IMR-90 (cell line): Measurements from ENCODE around the gene PREP. TPM values are rescaled to one million over a fixed set of nuclear protein-coding genes. Genes with fewer than 3 reads are reported as not detected.

Experiments used
- ATAC-seq: fragments of 200-7000 bp; cut with Tn5 transposase; 2 replicates; pipeline ENCODE4 v1.9.1; 2020; ENCODE audit warnings: low read depth, mild to moderate bottlenecking, moderate library complexity
- BruUV-seq: library from RNA; stranded (reverse); fragments of 400-500 nt; replicated peaks from 2 replicates; lab custom pipeline; 2021; lab: Mats Ljungman, UMichigan
- CTCF ChIA-PET: fragments of 300-600 bp; formaldehyde crosslinking; extraction: SDS; loops from one replicate; lab custom pipeline; 2021; ENCODE audit warnings: antibody characterized with exemption; lab: Yijun Ruan, JAX
- POLR2A ChIA-PET: fragments of 300-600 bp; sonication (Branson Sonifier 250); formaldehyde crosslinking; loops from one replicate; lab custom pipeline; 2022; ENCODE audit warnings: antibody characterized with exemption; ENCODE audit not compliant: unreplicated experiment; lab: Charles Lee
- DNase-seq: peaks from one replicate; pipeline ENCODE4 v3.0.0; 2013
- H2AFZ ChIP-seq: replicated peaks from 2 replicates; pipeline ENCODE3; 2013; ENCODE audit warnings: low read length, mild to moderate bottlenecking; ENCODE audit not compliant: poor library complexity
- H2AK5ac ChIP-seq: 2 replicates; pipeline ENCODE4 v1.6.1; 2013; ENCODE audit warnings: low read depth, low read length, inconsistent platforms
- H2AK9ac ChIP-seq: replicated peaks from 2 replicates; pipeline ENCODE3; 2013; ENCODE audit warnings: mild to moderate bottlenecking, low read depth, low read length, moderate library complexity; ENCODE audit not compliant: poor library complexity
- H2BK120ac ChIP-seq: 2 replicates; pipeline ENCODE4 v1.6.1; 2013; ENCODE audit warnings: low read depth, low read length, inconsistent platforms
- H2BK15ac ChIP-seq: 3 replicates; pipeline ENCODE4 v1.6.1; 2013; ENCODE audit warnings: low read depth, low read length, inconsistent platforms
- H2BK20ac ChIP-seq: 2 replicates; pipeline ENCODE4 v1.6.1; 2013; ENCODE audit warnings: low read depth, mild to moderate bottlenecking, inconsistent platforms, low read length, moderate library complexity
- H2BK5ac ChIP-seq: 2 replicates; pipeline ENCODE4 v1.6.1; 2013; ENCODE audit warnings: mild to moderate bottlenecking, low read depth, low read length, inconsistent platforms; ENCODE audit not compliant: poor library complexity, severe bottlenecking
- H3K14ac ChIP-seq: replicated peaks from 2 replicates; pipeline ENCODE4 v1.6.1; 2013; ENCODE audit warnings: low read depth, low read length, inconsistent platforms
- H3K18ac ChIP-seq: 2 replicates; pipeline ENCODE4 v1.6.1; 2013; ENCODE audit warnings: low read depth, low read length, control low read depth
- H3K23ac ChIP-seq: 2 replicates; pipeline ENCODE4 v1.6.1; 2013; ENCODE audit warnings: low read depth, low read length, inconsistent platforms
- H3K27ac ChIP-seq: 2 replicates; pipeline ENCODE4 v1.5.1; 2013; ENCODE audit warnings: mild to moderate bottlenecking, control low read depth, low read length; ENCODE audit not compliant: insufficient read depth
- H3K27me3 ChIP-seq: 2 replicates; pipeline ENCODE4 v1.6.1; 2013; ENCODE audit warnings: low read length; ENCODE audit not compliant: control insufficient read depth, insufficient read depth
- H3K36me3 ChIP-seq: 2 replicates; pipeline ENCODE4 v1.6.1; 2013; ENCODE audit warnings: low read length, mixed read lengths; ENCODE audit not compliant: control insufficient read depth, insufficient read depth
- H3K4ac ChIP-seq: 2 replicates; pipeline ENCODE4 v1.6.1; 2013; ENCODE audit warnings: low read depth, low read length, inconsistent platforms
- H3K4me1 ChIP-seq: 2 replicates; pipeline ENCODE4 v1.6.1; 2013; ENCODE audit warnings: low read length, mixed read lengths; ENCODE audit not compliant: control insufficient read depth, insufficient read depth
- H3K4me2 ChIP-seq: 2 replicates; pipeline ENCODE4 v1.6.1; 2013; ENCODE audit warnings: low read depth, mild to moderate bottlenecking, control low read depth, low read length, moderate library complexity
- H3K4me3 ChIP-seq: 2 replicates; pipeline ENCODE4 v1.5.1; 2013; ENCODE audit warnings: low read depth, mild to moderate bottlenecking, control low read depth, low read length, moderate library complexity; ENCODE audit not compliant: insufficient read depth
- H3K56ac ChIP-seq: 2 replicates; pipeline ENCODE4 v1.6.1; 2013; ENCODE audit warnings: low read length, inconsistent platforms; ENCODE audit not compliant: insufficient read depth; ENCODE audit errors: extremely low read depth
- H3K79me1 ChIP-seq, 2 experiments: 2 replicates each; pipeline ENCODE4 v1.6.1; 2013; ENCODE audit warnings: low read length in 2 of 2, inconsistent platforms in 1 of 2, low read depth in 1 of 2
- H3K9ac ChIP-seq: 2 replicates; pipeline ENCODE4 v1.6.1; 2013; ENCODE audit warnings: low read depth, low read length, control low read depth
- H3K9me1 ChIP-seq: 2 replicates; pipeline ENCODE4 v1.6.1; 2013; ENCODE audit warnings: low read length, inconsistent platforms; ENCODE audit not compliant: insufficient read depth
- H3K9me3 ChIP-seq: 2 replicates; pipeline ENCODE4 v1.6.1; 2013; ENCODE audit warnings: low read length; ENCODE audit not compliant: control insufficient read depth, insufficient read depth
- H4K20me1 ChIP-seq: 2 replicates; pipeline ENCODE4 v1.6.1; 2013; ENCODE audit warnings: low read length, inconsistent platforms; ENCODE audit not compliant: insufficient read depth
- H4K5ac ChIP-seq: 2 replicates; pipeline ENCODE4 v1.6.1; 2013; ENCODE audit warnings: mild to moderate bottlenecking, low read depth, low read length, control low read depth
- H4K8ac ChIP-seq, 2 experiments: 2 replicates each; pipeline ENCODE4 v1.6.1; 2013; ENCODE audit warnings: low read depth in 2 of 2, low read length in 2 of 2, control low read depth in 1 of 2, inconsistent platforms in 1 of 2
- H4K91ac ChIP-seq: 2 replicates; pipeline ENCODE4 v1.6.1; 2013; ENCODE audit warnings: low read depth, low read length, inconsistent platforms; ENCODE audit not compliant: insufficient read depth
- BHLHE40 ChIP-seq: fragments of 150-350 bp; IDR thresholded peaks from 2 replicates; pipeline ENCODE4 v1.6.1; 2016; ENCODE audit warnings: mild to moderate bottlenecking, low read depth, low read length
- CEBPB ChIP-seq: IDR thresholded peaks from 2 replicates; pipeline ENCODE4 v1.6.1; 2012; ENCODE audit warnings: low read depth, low read length, improper control_type of control experiment
- CHD1 ChIP-seq: IDR thresholded peaks from 2 replicates; pipeline ENCODE4 v1.6.1; 2012; ENCODE audit warnings: low read depth, low read length, improper control_type of control experiment
- FOS ChIP-seq: fragments of 150-350 bp; IDR thresholded peaks from 2 replicates; pipeline ENCODE4 v1.6.1; 2016; ENCODE audit warnings: low read depth, low read length
- MAFK ChIP-seq: IDR thresholded peaks from 2 replicates; pipeline ENCODE4 v1.6.1; 2012; ENCODE audit warnings: low read depth, low read length, improper control_type of control experiment
- MXI1 ChIP-seq: IDR thresholded peaks from 2 replicates; pipeline ENCODE4 v1.6.1; 2012; ENCODE audit warnings: low read depth, mild to moderate bottlenecking, low read length, moderate library complexity, borderline replicate concordance
- NFE2L2 ChIP-seq: fragments of 150-350 bp; IDR thresholded peaks from 2 replicates; pipeline ENCODE4 v1.6.1; 2016; ENCODE audit warnings: low read depth, mild to moderate bottlenecking, low read length
- RCOR1 ChIP-seq: IDR thresholded peaks from 2 replicates; pipeline ENCODE4 v1.6.1; 2012; ENCODE audit warnings: mild to moderate bottlenecking, low read length, improper control_type of control experiment; ENCODE audit not compliant: insufficient replicate concordance
- SMC3 ChIP-seq: fragments of 150-350 bp; IDR thresholded peaks from 2 replicates; pipeline ENCODE4 v1.6.1; 2016; ENCODE audit warnings: low read depth, mild to moderate bottlenecking, antibody characterized with exemption, low read length, moderate library complexity
- WGBS, 2 experiments: methylation state at CpG; one replicate each; pipeline versions ENCODE4 v1.1.5 to v1.1.7; 2013; ENCODE audit warnings: missing lambda C conversion rate in 2 of 2; ENCODE audit not compliant: insufficient read length in 1 of 2; ENCODE audit errors: extremely low coverage in 2 of 2; 5-methylcytosine and 5-hydroxymethylcytosine counted together
- dilution Hi-C: fragments of 300-500 bp; cut with HindIII; formaldehyde crosslinking; loops from one replicate; pipeline ENCODE4 v1.14.3; 2018; ENCODE audit warnings: low sequenced_read_pairs; ENCODE audit not compliant: unreplicated experiment
- in situ Hi-C: fragments of 300-500 bp; cut with MboI; formaldehyde crosslinking; loops from 3 replicates; pipeline ENCODE4 v1.14.3; 2019; ENCODE audit warnings: low sequenced_read_pairs, inconsistent platforms, mixed read lengths
- intact Hi-C: fragments of 100-400 bp; cut with micrococcal nuclease; formaldehyde crosslinking; loops from 2 replicates; pipeline ENCODE4 v1.10.0; 2022
- polyA plus RNA-seq, 3 experiments: library from polyadenylated mRNA; depleted of rRNA; stranded (reverse); fragments of >200 nt; gene quantifications; 2 replicates each; pipeline ENCODE4 v1.2.3, GENCODE V29; 2012; ENCODE audit warnings: low replicate concordance in 1 of 3
- total RNA-seq: library from RNA; depleted of rRNA; stranded (reverse); fragments of >200 nt; gene quantifications from 2 replicates; pipeline ENCODE4 v1.2.3, GENCODE V29; 2012
- TF ChIP-seq, protein P1 (sequence below): fragments of 150-350 bp; IDR thresholded peaks from 2 replicates; pipeline ENCODE4 v1.6.1; 2016; ENCODE audit warnings: low read depth, mild to moderate bottlenecking, low read length, moderate library complexity, borderline replicate concordance
- TF ChIP-seq, protein P2 (sequence below): conservative IDR thresholded peaks from 2 replicates; pipeline ENCODE4 v1.5.1; 2012; ENCODE audit warnings: mild to moderate bottlenecking, low read depth, low read length, improper control_type of control experiment

PREP gene
- total and polyA plus RNA-seq, 2 of the 4 experiments (the other 2 are of a cell fraction): 21.0 to 25.7 TPM

DNA sequence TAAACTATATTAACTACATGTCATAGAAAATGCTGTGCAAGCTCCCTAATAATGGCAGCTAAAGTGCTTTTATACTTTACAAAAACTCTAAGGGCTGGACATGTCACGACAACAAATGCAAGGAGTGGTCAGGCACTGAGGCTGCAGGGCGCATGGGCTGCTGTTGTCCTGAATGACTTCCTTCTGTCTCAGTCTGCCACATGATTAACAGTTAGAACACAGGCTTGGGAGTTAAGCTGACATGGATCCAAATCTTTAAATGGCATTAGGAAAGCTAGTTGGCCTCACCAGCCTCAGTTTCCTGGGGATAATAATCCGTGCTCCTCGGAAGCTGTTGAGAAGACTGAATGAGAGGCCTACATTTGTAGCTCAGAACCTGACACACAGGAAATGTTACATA lies 57.4 kb downstream of the PREP start:
- H3K27ac ChIP-seq: peak overlapping the region; percentile 71
- no peak overlapping the region for H4K5ac ChIP-seq
- H4K20me1 ChIP-seq: peaks cover 3% of the 10 kb centered on the region; the same call in 1 of the 2 replicates
- in situ Hi-C loops (no loop called here), dilution Hi-C loops (no loop called here), intact Hi-C loops (no loop called here)
- peaks cover 4% of the 10 kb centered on the region; the same call in 1 of the 2 replicates for H3K4me1 ChIP-seq
- H3K56ac ChIP-seq: no peak overlapping the region
- H3K18ac ChIP-seq: 0 out of 2 replicates have a peak overlapping the region, but pooled peaks have one; percentile 16
- H3K14ac ChIP-seq: peak overlapping the region; percentile 95
- DNase-seq: no peak
- peak overlapping the region; percentile 87; the same call in 2 of the 3 replicates for H2BK15ac ChIP-seq
- CTCF ChIA-PET: interaction anchor here (0.5 to 1.5 kb wide), 4 partner anchors 10 to 258 kb away, joined by 3 to 6 read pairs (median 3); no protein-coding TSS in a partner anchor
- H3K79me1 ChIP-seq: peaks cover 3% of the 10 kb centered on the region in 2 experiments; a peak in 2 of 4 replicates
- no peaks in the 10 kb centered on the region for H3K27me3 ChIP-seq
- H2AK9ac ChIP-seq: no peak overlapping the region
- H2BK20ac ChIP-seq: peak overlapping the region; percentile 57; the same call in 1 of the 2 replicates
- 40% methylated on average over 1 of the region's 4 CpGs; no CpG with 5 or more reads in 1 of the 2 experiments for WGBS, 2 experiments
- peak overlapping the region; percentile 48; the same call in 1 of the 2 replicates for H2BK120ac ChIP-seq
- no peak; the same call in 1 of the 2 replicates for ATAC-seq
- H3K9me1 ChIP-seq: peaks cover 4% of the 10 kb centered on the region
- H3K4me3 ChIP-seq: no peak overlapping the region
- H2AK5ac ChIP-seq: peak overlapping the region; percentile 59
- BruUV-seq: no TSS peak
- H4K91ac ChIP-seq: no peak overlapping the region
- H2AFZ ChIP-seq: no peak overlapping the region
- peaks cover 5% of the 10 kb centered on the region for H3K36me3 ChIP-seq
- POLR2A ChIA-PET: no interaction called here
- TF ChIP-seq MXI1 (no peak), FOS (no peak), BHLHE40 (no peak), RCOR1 (no peak), NFE2L2 (no peak), SMC3 (no peak), CHD1 (no peak), MAFK (no peak), CEBPB (no peak)
- TF ChIP-seq, protein P1, sequence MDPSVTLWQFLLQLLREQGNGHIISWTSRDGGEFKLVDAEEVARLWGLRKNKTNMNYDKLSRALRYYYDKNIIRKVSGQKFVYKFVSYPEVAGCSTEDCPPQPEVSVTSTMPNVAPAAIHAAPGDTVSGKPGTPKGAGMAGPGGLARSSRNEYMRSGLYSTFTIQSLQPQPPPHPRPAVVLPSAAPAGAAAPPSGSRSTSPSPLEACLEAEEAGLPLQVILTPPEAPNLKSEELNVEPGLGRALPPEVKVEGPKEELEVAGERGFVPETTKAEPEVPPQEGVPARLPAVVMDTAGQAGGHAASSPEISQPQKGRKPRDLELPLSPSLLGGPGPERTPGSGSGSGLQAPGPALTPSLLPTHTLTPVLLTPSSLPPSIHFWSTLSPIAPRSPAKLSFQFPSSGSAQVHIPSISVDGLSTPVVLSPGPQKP: no peak
- TF ChIP-seq, protein P2, sequence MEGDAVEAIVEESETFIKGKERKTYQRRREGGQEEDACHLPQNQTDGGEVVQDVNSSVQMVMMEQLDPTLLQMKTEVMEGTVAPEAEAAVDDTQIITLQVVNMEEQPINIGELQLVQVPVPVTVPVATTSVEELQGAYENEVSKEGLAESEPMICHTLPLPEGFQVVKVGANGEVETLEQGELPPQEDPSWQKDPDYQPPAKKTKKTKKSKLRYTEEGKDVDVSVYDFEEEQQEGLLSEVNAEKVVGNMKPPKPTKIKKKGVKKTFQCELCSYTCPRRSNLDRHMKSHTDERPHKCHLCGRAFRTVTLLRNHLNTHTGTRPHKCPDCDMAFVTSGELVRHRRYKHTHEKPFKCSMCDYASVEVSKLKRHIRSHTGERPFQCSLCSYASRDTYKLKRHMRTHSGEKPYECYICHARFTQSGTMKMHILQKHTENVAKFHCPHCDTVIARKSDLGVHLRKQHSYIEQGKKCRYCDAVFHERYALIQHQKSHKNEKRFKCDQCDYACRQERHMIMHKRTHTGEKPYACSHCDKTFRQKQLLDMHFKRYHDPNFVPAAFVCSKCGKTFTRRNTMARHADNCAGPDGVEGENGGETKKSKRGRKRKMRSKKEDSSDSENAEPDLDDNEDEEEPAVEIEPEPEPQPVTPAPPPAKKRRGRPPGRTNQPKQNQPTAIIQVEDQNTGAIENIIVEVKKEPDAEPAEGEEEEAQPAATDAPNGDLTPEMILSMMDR: no peak
- H3K4ac ChIP-seq: peak overlapping the region; percentile 28; the same call in 1 of the 2 replicates
- H2BK5ac ChIP-seq: peak overlapping the region; percentile 70
- H3K9me3 ChIP-seq: no peaks in the 10 kb centered on the region
- 0 out of 2 replicates have a peak overlapping the region, but pooled peaks have one; percentile 14 for H3K9ac ChIP-seq
- peak overlapping the region; percentile 16 for H3K4me2 ChIP-seq
- H3K23ac ChIP-seq: 0 out of 2 replicates have a peak overlapping the region, but pooled peaks have one; percentile 55
- peak overlapping the region in 1 of 2 experiments; percentile 6; a peak in 1 of 4 replicates for H4K8ac ChIP-seq
